Lung (tissue), 13 donors: Measurements from ENCODE around the gene OR2T11. TPM values are rescaled to one million over a fixed set of nuclear protein-coding genes. Genes with fewer than 3 reads are reported as not detected.
"Not testable (repeated sequence)": the region's sequence is repeated elsewhere in the genome, so short reads cannot be mapped to it uniquely, and the experiment has no call there.

Experiments
- ATAC-seq: fragments of 200-7000 bp; cut with Tn5 transposase; one replicate; pipeline ENCODE4 v1.9.1; 2020; ENCODE audit warnings: moderate number of reproducible peaks; ENCODE audit not compliant: insufficient read depth, low FRiP score
- DNase-seq, 3 donors: peaks; one replicate each; pipeline ENCODE4 v3.0.0-alpha.2; 2013 to 2017
- H3K27ac ChIP-seq, 2 donors: one replicate each; pipeline ENCODE4 v1.5.1; 2013; ENCODE audit warnings: mild to moderate bottlenecking in 2 of 2, moderate library complexity in 2 of 2, control low read depth in 1 of 2, inconsistent platforms in 1 of 2, low read depth in 1 of 2, low read length in 1 of 2
- H3K27me3 ChIP-seq, 3 donors: one replicate each; pipeline ENCODE4 v1.5.1; 2013; ENCODE audit warnings: low read length in 2 of 3; ENCODE audit not compliant: control insufficient read depth in 3 of 3, insufficient read depth in 3 of 3
- H3K36me3 ChIP-seq, 4 donors: one replicate each; pipeline ENCODE4 v1.5.1; 2013; ENCODE audit warnings: low read length in 4 of 4, mild to moderate bottlenecking in 1 of 4, moderate library complexity in 1 of 4; ENCODE audit not compliant: control insufficient read depth in 4 of 4, insufficient read depth in 4 of 4
- H3K4me1 ChIP-seq, 5 donors: one replicate each; pipeline ENCODE4 v1.5.1; 2013; ENCODE audit warnings: low read length in 5 of 5, mild to moderate bottlenecking in 2 of 5, moderate library complexity in 1 of 5; ENCODE audit not compliant: control insufficient read depth in 5 of 5, insufficient read depth in 5 of 5
- H3K4me3 ChIP-seq: one replicate; pipeline ENCODE4 v1.5.1; 2013; ENCODE audit warnings: mild to moderate bottlenecking, control low read depth, moderate library complexity
- H3K9ac ChIP-seq, 2 donors: one replicate each; pipeline ENCODE4 v1.5.1; 2013; ENCODE audit warnings: low read length in 2 of 2, control low read depth in 1 of 2; ENCODE audit not compliant: insufficient read depth in 1 of 2
- H3K9me3 ChIP-seq, 4 donors: one replicate each; pipeline ENCODE4 v1.5.1; 2013; ENCODE audit warnings: low read length in 3 of 4, mild to moderate bottlenecking in 1 of 4, moderate library complexity in 1 of 4; ENCODE audit not compliant: control insufficient read depth in 4 of 4, insufficient read depth in 3 of 4
- WGBS, 2 donors: extraction: QIAGEN DNeasy Blood & Tissue Kit; methylation state at CpG; one replicate each; pipeline ENCODE4 v1.1.7; 2013; 5-methylcytosine and 5-hydroxymethylcytosine counted together
- polyA plus RNA-seq, 2 donors: library from polyadenylated mRNA; stranded (reverse); fragments of 200-250 nt; gene quantifications; one replicate each; pipeline ENCODE4 v1.2.1, GENCODE V29; 2013
- small RNA-seq: library from RNA; depleted of rRNA; stranded (forward); fragments of <200 nt; gene quantifications from one replicate; pipeline ENCODE3, GENCODE V24; 2014; ENCODE audit warnings: low replicate concordance
- total RNA-seq, 2 donors: library from RNA; depleted of rRNA in 1 of 2; stranded (reverse); fragments of >200 nt in 1 of 2; gene quantifications; one replicate each; pipeline ENCODE4 v1.2.1, GENCODE V29; 2014 to 2021
- TF ChIP-seq, protein P1 (sequence below): IDR thresholded peaks from 2 replicates; pipeline ENCODE4 v1.5.1; 2012; ENCODE audit warnings: mild to moderate bottlenecking; ENCODE audit errors: control extremely low read depth, extremely low read depth
- donor health status: control.
- donor health status: control.
- donor health status: Bipolar disorder and iron deficiency.
- donor health status: healthy.
- donor health status: DM: yes; HTN: yes; CAD: no.

OR2T11 gene
- total and polyA plus RNA-seq, 4 donors = not detected

DNA sequence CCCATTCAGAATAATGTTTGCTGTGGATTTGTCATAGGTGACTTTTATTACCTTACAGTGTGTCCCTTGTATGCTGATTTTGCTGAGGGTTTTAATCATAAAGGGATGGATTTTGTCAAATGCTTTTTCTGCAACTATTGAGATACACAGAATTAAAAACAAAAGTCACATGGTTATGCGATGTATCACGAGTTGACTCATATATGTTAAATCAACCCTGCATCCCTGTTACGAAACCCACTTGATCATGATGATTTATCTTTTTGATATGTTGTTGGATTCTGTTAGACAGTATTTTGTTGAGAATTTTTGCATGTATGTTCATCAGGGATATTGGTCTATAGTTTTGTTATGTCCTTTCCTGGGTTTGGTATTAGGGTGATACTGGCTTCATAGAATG lies 49.6 kb downstream of the OR2T11 start:
- TF ChIP-seq, protein P1, sequence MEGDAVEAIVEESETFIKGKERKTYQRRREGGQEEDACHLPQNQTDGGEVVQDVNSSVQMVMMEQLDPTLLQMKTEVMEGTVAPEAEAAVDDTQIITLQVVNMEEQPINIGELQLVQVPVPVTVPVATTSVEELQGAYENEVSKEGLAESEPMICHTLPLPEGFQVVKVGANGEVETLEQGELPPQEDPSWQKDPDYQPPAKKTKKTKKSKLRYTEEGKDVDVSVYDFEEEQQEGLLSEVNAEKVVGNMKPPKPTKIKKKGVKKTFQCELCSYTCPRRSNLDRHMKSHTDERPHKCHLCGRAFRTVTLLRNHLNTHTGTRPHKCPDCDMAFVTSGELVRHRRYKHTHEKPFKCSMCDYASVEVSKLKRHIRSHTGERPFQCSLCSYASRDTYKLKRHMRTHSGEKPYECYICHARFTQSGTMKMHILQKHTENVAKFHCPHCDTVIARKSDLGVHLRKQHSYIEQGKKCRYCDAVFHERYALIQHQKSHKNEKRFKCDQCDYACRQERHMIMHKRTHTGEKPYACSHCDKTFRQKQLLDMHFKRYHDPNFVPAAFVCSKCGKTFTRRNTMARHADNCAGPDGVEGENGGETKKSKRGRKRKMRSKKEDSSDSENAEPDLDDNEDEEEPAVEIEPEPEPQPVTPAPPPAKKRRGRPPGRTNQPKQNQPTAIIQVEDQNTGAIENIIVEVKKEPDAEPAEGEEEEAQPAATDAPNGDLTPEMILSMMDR = no peak
- no peak overlapping the region for H3K9ac ChIP-seq
- H3K4me3 ChIP-seq = no peak overlapping the region
- H3K27me3 ChIP-seq = no peaks in the 10 kb centered on the region
- H3K27ac ChIP-seq = no peak overlapping the region
- peaks cover 0 to 1% (median 0%) of the 10 kb centered on the region in 4 donors for H3K9me3 ChIP-seq
- ATAC-seq = no peak
- 83 to 86% methylated on average over 3 of the region's 3 CpGs for WGBS, 2 donors
- DNase-seq = no peak
- no peaks in the 10 kb centered on the region for H3K4me1 ChIP-seq
- H3K36me3 ChIP-seq = no peaks in the 10 kb centered on the region

DNA sequence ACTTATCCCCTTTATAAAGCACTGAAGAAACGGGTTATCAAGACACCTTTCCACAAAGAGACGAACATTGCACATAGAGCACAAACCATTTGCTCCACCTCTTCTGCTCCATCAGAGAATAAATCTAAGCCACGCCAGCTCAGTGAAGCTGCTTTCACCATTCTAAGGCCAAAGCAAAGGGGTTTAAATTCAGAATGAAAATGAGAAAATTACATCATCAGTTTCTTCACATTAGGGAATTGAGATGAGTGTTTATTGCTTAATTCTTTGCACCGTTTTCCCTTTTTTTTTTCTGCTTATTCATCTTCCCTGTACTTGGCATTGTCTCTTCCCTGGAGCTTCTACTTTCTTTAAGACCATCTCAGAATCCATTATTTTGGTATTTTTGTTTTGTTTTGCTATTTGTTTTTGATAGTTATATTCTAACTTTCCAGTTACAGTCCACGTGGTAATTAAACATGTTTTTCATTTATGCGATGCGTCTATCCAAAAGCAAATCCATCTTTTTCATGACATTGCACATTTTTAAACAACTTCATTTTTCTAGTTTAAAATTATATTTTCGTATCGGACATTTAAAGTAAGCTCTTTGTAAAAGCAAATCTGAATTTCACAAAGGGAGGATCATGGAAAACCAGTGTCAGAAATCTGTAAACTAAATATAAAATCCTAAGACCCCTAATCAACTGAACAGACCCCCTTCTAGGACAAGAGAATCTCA lies 58.5 kb downstream of the OR2T11 start:
- TF ChIP-seq, protein P1 = no peak
- no peaks in the 10 kb centered on the region for H3K4me1 ChIP-seq
- H3K27ac ChIP-seq = no peak overlapping the region
- WGBS, 2 donors = 70 to 74% methylated on average over 9 of the region's 9 CpGs
- H3K9me3 ChIP-seq = no peaks in the 10 kb centered on the region
- no peak overlapping the region for H3K4me3 ChIP-seq
- H3K27me3 ChIP-seq = no peaks in the 10 kb centered on the region
- DNase-seq (no peak), ATAC-seq (no peak)
- no peaks in the 10 kb centered on the region for H3K36me3 ChIP-seq
- no peak overlapping the region for H3K9ac ChIP-seq

DNA sequence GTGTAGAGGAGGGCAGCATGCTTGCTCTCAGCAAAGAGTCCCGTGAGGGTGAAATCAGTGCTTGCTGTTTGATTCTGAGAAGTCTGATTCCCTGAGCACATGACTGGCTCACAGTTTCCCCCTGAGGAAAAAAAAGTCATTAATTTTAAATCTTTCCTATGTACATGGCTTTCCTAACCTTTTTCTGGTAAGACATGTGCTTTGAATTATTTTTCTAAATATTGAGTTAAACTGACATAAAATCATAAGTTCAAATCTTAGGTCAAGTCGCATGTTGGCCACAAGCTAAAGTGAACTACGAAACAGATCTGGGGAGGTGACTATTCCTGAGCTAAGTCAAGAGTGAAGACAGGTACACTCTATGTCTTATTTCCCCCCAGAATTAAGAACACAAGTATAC lies 60.2 kb downstream of the OR2T11 start, which contains the start of gene OR2T34:
OR2T34 (minus strand) TSS at position 101 of the 400 bp plus-strand sequence; CDS start at position 101, 0 bp downstream.
- not testable (repeated sequence) for H3K9ac ChIP-seq, H3K9me3 ChIP-seq, DNase-seq, ATAC-seq, H3K4me3 ChIP-seq, H3K27ac ChIP-seq, H3K27me3 ChIP-seq, H3K4me1 ChIP-seq, H3K36me3 ChIP-seq
- WGBS, 2 donors = 87 to 92% methylated on average over 3 of the region's 3 CpGs

DNA sequence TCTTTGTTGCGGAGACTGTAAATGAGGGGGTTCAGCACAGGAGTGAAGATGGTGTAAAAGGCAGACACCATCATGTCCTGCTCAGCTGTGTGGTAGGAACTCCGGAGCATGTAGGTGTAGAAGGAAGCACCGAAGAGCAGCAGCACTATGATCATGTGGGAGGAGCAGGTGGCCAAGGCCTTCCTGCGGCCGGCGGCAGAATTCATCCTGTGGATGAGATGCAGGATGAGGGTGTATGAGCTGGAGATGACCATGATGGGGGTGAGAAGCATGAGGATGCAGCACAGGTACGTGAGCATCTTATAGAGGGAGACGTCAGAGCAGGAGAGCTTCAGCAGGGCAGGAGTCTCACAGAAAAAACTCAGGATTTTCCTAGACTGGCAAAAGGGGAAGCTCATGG lies 61.0 kb downstream of the OR2T11 start:
- not testable (repeated sequence) for H3K27ac ChIP-seq, H3K4me3 ChIP-seq, H3K9ac ChIP-seq, H3K27me3 ChIP-seq, DNase-seq, H3K4me1 ChIP-seq, H3K9me3 ChIP-seq, ATAC-seq, H3K36me3 ChIP-seq
- 93 to 100% methylated on average over 2 to 5 of the region's 8 CpGs for WGBS, 2 donors

Small RNA genes lying within 50 kb of the gene (small RNA-seq; reads per million reads assigned to genes)
- not detected for gene RF00019

Other genes with a start within 250 kb of the OR2T11 start
- not detected for gene OR2T1, start 232.0 kb downstream of the OR2T11 start, total RNA-seq
- not detected for gene OR2T1, start 232.0 kb downstream of the OR2T11 start, polyA plus RNA-seq
- not detected for gene OR2T2, start 189.5 kb downstream of the OR2T11 start, total RNA-seq
- gene OR2T2, start 189.5 kb downstream of the OR2T11 start, polyA plus RNA-seq = not detected
- gene OR2T3, start 161.7 kb downstream of the OR2T11 start, total RNA-seq = not detected
- not detected for gene OR2T3, start 161.7 kb downstream of the OR2T11 start, polyA plus RNA-seq
- gene OR2T5, start 146.5 kb downstream of the OR2T11 start, total RNA-seq = not detected
- gene OR2T5, start 146.5 kb downstream of the OR2T11 start, polyA plus RNA-seq = not detected
- not detected for gene OR2G6, start 127.0 kb downstream of the OR2T11 start, total RNA-seq
- gene OR2G6, start 127.0 kb downstream of the OR2T11 start, polyA plus RNA-seq = not detected
- not detected for gene OR2T29, start 72.3 kb downstream of the OR2T11 start, total RNA-seq
- not detected for gene OR2T29, start 72.3 kb downstream of the OR2T11 start, polyA plus RNA-seq
- not detected for gene OR2T34, start 60.3 kb downstream of the OR2T11 start, total RNA-seq
- gene OR2T34, start 60.3 kb downstream of the OR2T11 start, polyA plus RNA-seq = not detected
- gene OR2T10, start 37.4 kb downstream of the OR2T11 start, total RNA-seq = not detected
- not detected for gene OR2T10, start 37.4 kb downstream of the OR2T11 start, polyA plus RNA-seq
- not detected for gene OR2T35, start 10.2 kb upstream of the OR2T11 start, total RNA-seq
- gene OR2T35, start 10.2 kb upstream of the OR2T11 start, polyA plus RNA-seq = not detected
- not detected for gene OR2T27, start 20.4 kb upstream of the OR2T11 start, total RNA-seq
- not detected for gene OR2T27, start 20.4 kb upstream of the OR2T11 start, polyA plus RNA-seq
- not detected for gene OR14I1, start 67.7 kb upstream of the OR2T11 start, total RNA-seq
- gene OR14I1, start 67.7 kb upstream of the OR2T11 start, polyA plus RNA-seq = not detected
- gene LYPD8, start 120.7 kb upstream of the OR2T11 start, total RNA-seq = not detected
- not detected for gene LYPD8, start 120.7 kb upstream of the OR2T11 start, polyA plus RNA-seq
- gene SH3BP5L, start 190.8 kb upstream of the OR2T11 start, total RNA-seq = 10 to 100 TPM; 17.6 to 25.5 TPM
- gene SH3BP5L, start 190.8 kb upstream of the OR2T11 start, polyA plus RNA-seq = 10 to 100 TPM; 16.4 to 17.4 TPM
- gene ZNF672, start 203.1 kb upstream of the OR2T11 start, total RNA-seq = 10 to 100 TPM; 31.1 to 41.3 TPM
- gene ZNF672, start 203.1 kb upstream of the OR2T11 start, polyA plus RNA-seq = 10 to 100 TPM; 17.1 to 31.5 TPM
- gene ZNF692, start 224.0 kb upstream of the OR2T11 start, total RNA-seq = 10 to 100 TPM; 26.1 to 35.3 TPM
- gene ZNF692, start 224.0 kb upstream of the OR2T11 start, polyA plus RNA-seq = 10 to 100 TPM; 37.4 to 58.5 TPM